Gastroesophageal sphincter (tissue), 4 donors: ENCODE results near the gene LDB3. TPM values are rescaled to one million over a fixed set of nuclear protein-coding genes. Genes with fewer than 3 reads are reported as not detected.
A peak's percentile ranks its signal among the peaks of the same experiment; 100 is the strongest.

Experiments
- ATAC-seq: fragments of 150-250 bp; one replicate; pipeline ENCODE4 v1.9.1; 2016; ENCODE audit warnings: mild to moderate bottlenecking, moderate library complexity
- H3K27ac ChIP-seq, 4 donors: fragments of 200-600 bp; sonication (generic) in 3 of 4; 1 replicate in 3 of 4; 2 replicates in 1 of 4; pipeline ENCODE4 v1.5.1; 2016 to 2019
- H3K27me3 ChIP-seq: fragments of 200-600 bp; sonication (generic); one replicate; pipeline ENCODE4 v1.5.1; 2019
- H3K36me3 ChIP-seq, 2 donors: fragments of 200-600 bp; sonication (generic); one replicate each; pipeline ENCODE4 v1.5.1; 2019; ENCODE audit warnings: control low read depth in 1 of 2
- H3K4me1 ChIP-seq, 3 donors: fragments of 200-600 bp; sonication (generic); 1 replicate in 2 of 3; 2 replicates in 1 of 3; pipeline ENCODE4 v1.5.1; 2016 to 2019; ENCODE audit warnings: control low read depth in 2 of 3
- H3K4me3 ChIP-seq, 2 donors: fragments of 200-600 bp; sonication (generic); one replicate each; pipeline ENCODE4 v1.5.1; 2019; ENCODE audit warnings: mild to moderate bottlenecking in 1 of 2, moderate library complexity in 1 of 2
- H3K9me3 ChIP-seq, 3 donors: fragments of 200-600 bp; sonication (generic); one replicate each; pipeline ENCODE4 v1.5.1; 2017 to 2019; ENCODE audit warnings: control low read depth in 2 of 3
- CTCF ChIP-seq, 4 experiments: fragments of 200-600 bp in 2 of 4; fragments of 450-650 bp in 2 of 4; sonication (generic) in 1 of 4; IDR thresholded peaks; one replicate each; pipeline ENCODE4 v1.5.1; 2017 to 2019; ENCODE audit warnings: antibody characterized with exemption in 4 of 4, mild to moderate bottlenecking in 2 of 4, moderate library complexity in 2 of 4
- EP300 ChIP-seq: sonication (generic); formaldehyde crosslinking; IDR thresholded peaks from one replicate; pipeline ENCODE4 v1.6.1; 2017; ENCODE audit warnings: antibody characterized with exemption, mild to moderate bottlenecking
- POLR2A ChIP-seq, 2 donors: fragments of 450-650 bp; IDR thresholded peaks; one replicate each; pipeline ENCODE4 v1.6.1; 2017; ENCODE audit warnings: antibody characterized with exemption in 2 of 2, mild to moderate bottlenecking in 2 of 2, moderate library complexity in 1 of 2
- POLR2AphosphoS5 ChIP-seq: sonication (generic); formaldehyde crosslinking; IDR thresholded peaks from one replicate; pipeline ENCODE4 v1.6.1; 2017; ENCODE audit warnings: antibody characterized with exemption
- WGBS, 2 donors: methylation state at CpG; one replicate each; pipeline ENCODE4 v1.1.5; 2018; ENCODE audit warnings: low coverage in 1 of 2; 5-methylcytosine and 5-hydroxymethylcytosine counted together
- total RNA-seq, 4 donors: library from RNA; depleted of rRNA; stranded (reverse); fragments of >200 nt; gene quantifications; one replicate each; pipeline ENCODE4 v1.1.0, GENCODE V29; 2016

LDB3 gene
- 10 to 100 TPM; 12.9 to 45.8 (median 18.6) TPM for total RNA-seq

DNA sequence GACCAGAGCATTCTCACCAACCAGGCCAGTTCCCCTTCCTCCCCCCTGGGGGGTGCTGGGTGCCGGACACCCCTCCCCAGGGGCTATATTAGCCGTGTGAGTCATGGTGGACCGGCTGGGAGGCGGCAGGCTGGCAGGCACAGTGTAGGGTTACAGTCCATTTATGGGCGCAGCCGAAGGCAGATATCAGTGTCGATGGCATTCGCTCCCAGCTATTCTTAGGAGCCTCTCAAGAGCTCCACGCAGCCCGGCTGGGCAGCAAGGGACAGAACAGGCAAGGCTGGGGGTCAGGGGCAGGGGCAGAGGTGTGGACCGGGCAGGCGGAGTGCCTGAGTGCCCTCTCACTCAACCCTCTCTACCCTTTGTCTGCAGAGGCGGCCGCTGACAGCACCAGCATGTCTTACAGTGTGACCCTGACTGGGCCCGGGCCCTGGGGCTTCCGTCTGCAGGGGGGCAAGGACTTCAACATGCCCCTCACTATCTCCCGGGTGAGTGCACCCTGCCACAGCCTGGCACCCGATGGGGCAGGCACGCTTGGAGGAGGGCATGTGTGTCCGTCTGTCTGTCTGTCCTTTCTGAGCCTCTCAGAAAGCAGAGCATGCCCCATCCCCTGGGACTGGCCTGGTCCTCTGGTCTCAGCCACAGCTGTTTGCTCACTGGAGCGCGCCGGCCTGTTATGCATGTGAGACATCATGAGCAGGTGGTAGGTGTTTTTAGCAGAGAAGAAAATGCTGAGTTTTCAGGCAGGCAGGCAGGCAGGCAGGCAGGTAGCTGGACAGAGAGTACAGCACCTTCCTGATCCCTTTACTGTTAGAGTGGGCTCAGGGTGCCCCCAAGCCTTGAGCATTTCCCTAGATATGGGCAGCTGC, at the start of gene LDB3:
TSS of gene LDB3 (plus strand) at position 215 of the 869 bp plus-strand sequence. CDS start at position 396, 181 bp downstream.
- H3K36me3 ChIP-seq: no peaks in the 10 kb centered on the region
- H3K27me3 ChIP-seq: no peaks in the 10 kb centered on the region
- peak within 1 kb of the TSS; percentile 20 to 52 for H3K4me3 ChIP-seq
- 20 to 55% methylated on average over 3 to 5 of the region's 23 CpGs for whole genome bisulfite sequencing, 2 donors
- peak; percentile 77 for ATAC-seq
- TF ChIP-seq POLR2AphosphoS5: peak; percentile 95
- peak in 1 of 4 experiments; percentile 19 for TF ChIP-seq CTCF (IDR thresholded peaks at IDR 0.05)
- TF ChIP-seq POLR2A (IDR thresholded peaks at IDR 0.05): peak; percentile 82 to 87
- TF ChIP-seq EP300: no peak
- H3K27ac ChIP-seq: peak within 1 kb of the TSS; percentile 73 to 97 (median 93)
- H3K9me3 ChIP-seq: no peaks in the 10 kb centered on the region
- H3K4me1 ChIP-seq: peaks cover 0 to 100% (median 23%) of the 10 kb centered on the region in 3 donors

DNA sequence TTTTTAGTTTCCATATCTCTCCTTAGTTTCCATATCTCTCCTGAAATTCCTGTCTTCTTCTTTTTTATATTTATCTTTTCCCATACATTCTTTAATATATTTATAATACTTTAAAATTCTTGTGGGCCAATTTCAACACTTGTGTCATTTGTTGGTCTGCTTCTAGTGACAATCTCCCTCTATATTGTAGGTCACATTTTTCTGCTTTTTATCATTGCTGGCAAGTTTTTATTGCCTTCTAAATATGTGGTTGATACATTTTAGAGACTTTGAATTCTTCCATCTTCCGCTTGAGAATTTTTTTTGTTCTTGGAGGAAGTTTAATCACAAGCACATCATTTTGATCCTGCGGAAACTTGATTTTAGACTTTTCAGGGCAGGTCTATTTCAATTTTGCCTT, 40.0 kb upstream of the LDB3 start:
- Histone ChIP-seq H3K27ac (no peak overlapping the region), H3K27me3 (peaks cover 17% of the 10 kb centered on the region), H3K4me3 (no peak overlapping the region), H3K36me3 (no peaks in the 10 kb centered on the region), H3K4me1 (peaks cover 0 to 31% (median 3%) of the 10 kb centered on the region in 3 donors), H3K9me3 (no peaks in the 10 kb centered on the region)
- TF ChIP-seq POLR2AphosphoS5 (no peak), CTCF (IDR thresholded peaks at IDR 0.05) (no peak), POLR2A (IDR thresholded peaks at IDR 0.05) (no peak), EP300 (no peak)
- WGBS, 2 donors: 94 to 96% methylated on average over 2 of the region's 2 CpGs
- no peak for ATAC-seq

- peak; percentile 58 for ATAC-seq
These were observed 38.2 kb upstream of the LDB3 start for GRCh38 chr10:86630079-86630478.

DNA sequence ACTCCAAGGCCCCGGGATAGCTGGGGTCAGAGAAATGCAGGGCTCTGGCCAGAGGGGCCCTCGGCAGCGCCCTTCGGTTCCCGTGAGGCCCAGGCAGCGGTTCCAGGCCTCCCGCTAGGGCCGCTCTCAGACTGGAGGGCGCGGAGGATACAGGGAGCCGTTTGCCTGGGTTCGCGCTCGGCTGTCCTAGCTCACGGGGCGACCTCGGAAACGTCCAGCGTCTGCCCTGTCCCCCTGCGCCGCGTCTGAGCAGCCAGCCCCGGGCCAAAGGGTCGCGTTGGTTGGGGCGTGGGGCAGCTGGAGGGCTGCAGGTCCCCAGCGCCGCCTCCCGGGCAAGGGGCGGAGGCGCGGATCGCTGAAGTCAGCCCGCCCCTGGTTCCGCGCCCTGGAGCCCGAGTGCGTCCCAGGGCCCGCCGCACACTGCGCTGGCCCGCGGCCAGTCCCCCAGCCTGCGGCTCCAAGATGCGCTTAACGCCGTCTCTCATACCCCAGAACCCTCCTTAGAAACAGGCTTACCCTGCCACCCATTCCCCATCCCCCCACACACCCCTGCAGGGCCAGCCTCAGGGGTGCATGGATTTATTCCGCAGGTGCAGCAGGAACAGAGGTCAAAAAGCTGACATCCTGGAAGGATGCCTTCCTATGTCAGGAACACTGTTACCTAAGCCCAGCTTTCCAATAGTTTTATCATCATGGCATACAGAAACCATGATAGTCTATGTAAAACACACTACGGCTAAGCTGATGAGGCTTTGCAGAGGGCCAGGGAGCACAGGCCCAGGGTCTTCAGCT, 36.1 kb upstream of the LDB3 start:
- TF ChIP-seq POLR2AphosphoS5 (no peak), CTCF (IDR thresholded peaks at IDR 0.05) (peak in 2 of 4 experiments; percentile 40 to 54), POLR2A (IDR thresholded peaks at IDR 0.05) (no peak)
- H3K4me3 ChIP-seq: peak overlapping the region; percentile 18 to 48
- peak; percentile 68 for ATAC-seq
- no peaks in the 10 kb centered on the region for H3K9me3 ChIP-seq
- H3K27me3 ChIP-seq: peaks cover 17% of the 10 kb centered on the region
- H3K36me3 ChIP-seq: no peaks in the 10 kb centered on the region
- H3K27ac ChIP-seq: peak overlapping the region in 3 of 4 donors; percentile 5 to 78 (median 49)
- 73 to 100% methylated on average over 1 to 3 of the region's 49 CpGs for WGBS, 2 donors
- H3K4me1 ChIP-seq: peaks cover 0 to 31% (median 3%) of the 10 kb centered on the region in 3 donors

More at GRCh38 chr10:86630079-86630478, 38.2 kb upstream of the LDB3 start:
- Histone ChIP-seq H3K9me3 (no peaks in the 10 kb centered on the region), H3K4me3 (no peak overlapping the region), H3K27me3 (peaks cover 17% of the 10 kb centered on the region), H3K27ac (no peak overlapping the region), H3K4me1 (peaks cover 0 to 31% (median 3%) of the 10 kb centered on the region in 3 donors), H3K36me3 (no peaks in the 10 kb centered on the region)
- 16 to 25% methylated on average over 2 of the region's 2 CpGs for WGBS, 2 donors
- TF ChIP-seq CTCF (IDR thresholded peaks at IDR 0.05) (no peak), POLR2AphosphoS5 (no peak), POLR2A (IDR thresholded peaks at IDR 0.05) (no peak), EP300 (no peak)
